CD14-positive monocyte (primary cell): ENCODE data around the gene ACYP2. TPM values are rescaled to one million over a fixed set of nuclear protein-coding genes. Genes with fewer than 3 reads are reported as not detected.

Source experiments
- DNase-seq, 3 donors: peaks; one replicate each; pipeline ENCODE4 v3.0.0-alpha.2; 2011 to 2022
- H2AFZ ChIP-seq: 2 replicates; pipeline ENCODE4 v1.6.0; 2012; ENCODE audit warnings: mild to moderate bottlenecking, low read depth, low read length, inconsistent platforms; ENCODE audit not compliant: insufficient read depth, poor library complexity, severe bottlenecking
- H3K27ac ChIP-seq, 2 donors: 1 replicate in 1 of 2; 2 replicates in 1 of 2; pipeline ENCODE4 v1.5.1; 2012 to 2013; ENCODE audit warnings: low read length in 2 of 2, control low read depth in 1 of 2, inconsistent platforms in 1 of 2, low read depth in 1 of 2, mild to moderate bottlenecking in 1 of 2
- H3K27me3 ChIP-seq, 2 donors: one replicate each; pipeline versions ENCODE4 v1.6.0 to v1.6.1; 2011 to 2013; ENCODE audit warnings: low read length in 2 of 2; ENCODE audit not compliant: control insufficient read depth in 2 of 2, insufficient read depth in 2 of 2
- H3K36me3 ChIP-seq, 2 donors: replicated peaks in 1 of 2; 1 replicate in 1 of 2; 2 replicates in 1 of 2; pipeline versions ENCODE4 v1.5.1 to v1.6.1; 2012 to 2013; ENCODE audit warnings: low read length in 2 of 2, control low read depth in 1 of 2, inconsistent platforms in 1 of 2, mild to moderate bottlenecking in 1 of 2; ENCODE audit not compliant: insufficient read depth in 2 of 2, control insufficient read depth in 1 of 2
- H3K4me1 ChIP-seq, 2 donors: 1 replicate in 1 of 2; 2 replicates in 1 of 2; pipeline versions ENCODE4 v1.5.1 to v1.6.1; 2012 to 2013; ENCODE audit warnings: low read length in 2 of 2, control low read depth in 1 of 2, inconsistent platforms in 1 of 2, mild to moderate bottlenecking in 1 of 2, moderate library complexity in 1 of 2; ENCODE audit not compliant: insufficient read depth in 2 of 2, control insufficient read depth in 1 of 2
- H3K4me2 ChIP-seq: replicated peaks from 2 replicates; pipeline ENCODE3; 2012; ENCODE audit warnings: low read length, moderate library complexity, mild to moderate bottlenecking; ENCODE audit not compliant: poor library complexity, severe bottlenecking; ENCODE audit errors: extremely low read depth
- H3K4me3 ChIP-seq, 3 experiments: fragments of 200-600 bp in 1 of 3; sonication (generic) in 1 of 3; replicated peaks in 1 of 3; 1 replicate in 2 of 3; 2 replicates in 1 of 3; pipeline ENCODE4 v1.5.1; 2011 to 2013; ENCODE audit warnings: low read length in 3 of 3, mild to moderate bottlenecking in 3 of 3, control low read depth in 2 of 3, low read depth in 2 of 3, inconsistent platforms in 1 of 3, moderate library complexity in 1 of 3
- H3K79me2 ChIP-seq: 2 replicates; pipeline ENCODE4 v1.6.0; 2012; ENCODE audit warnings: mild to moderate bottlenecking, control low read depth, inconsistent platforms, low read length, moderate library complexity; ENCODE audit not compliant: insufficient read depth
- H3K9ac ChIP-seq: 2 replicates; pipeline ENCODE4 v1.6.0; 2017; ENCODE audit warnings: low read length, mild to moderate bottlenecking; ENCODE audit not compliant: insufficient read depth, poor library complexity, severe bottlenecking
- H3K9me3 ChIP-seq, 2 donors: replicated peaks in 1 of 2; 1 replicate in 1 of 2; 2 replicates in 1 of 2; pipeline versions ENCODE4 v1.5.1 to v1.6.1; 2012 to 2013; ENCODE audit warnings: low read length in 2 of 2, control low read depth in 1 of 2; ENCODE audit not compliant: control insufficient read depth in 1 of 2, insufficient read depth in 1 of 2
- H4K20me1 ChIP-seq: 2 replicates; pipeline ENCODE4 v1.6.0; 2012; ENCODE audit warnings: mild to moderate bottlenecking, low read length, control low read depth, moderate library complexity; ENCODE audit not compliant: insufficient read depth
- H3K27ac Mint-ChIP-seq, 7 donors: one replicate each; pipeline ENCODE4 v1.8.0; 2020; ENCODE audit warnings: mild to moderate bottlenecking in 7 of 7, mixed read lengths in 7 of 7, moderate library complexity in 6 of 7, inconsistent platforms in 2 of 7
- H3K27me3 Mint-ChIP-seq, 3 donors: one replicate each; pipeline ENCODE4 v1.8.0; 2021 to 2022; ENCODE audit warnings: low read depth in 3 of 3, mild to moderate bottlenecking in 3 of 3, mixed read lengths in 3 of 3, moderate library complexity in 3 of 3, inconsistent platforms in 1 of 3
- H3K36me3 Mint-ChIP-seq, 2 donors: one replicate each; pipeline ENCODE4 v1.8.0; 2020; ENCODE audit warnings: mixed read lengths in 2 of 2, inconsistent platforms in 1 of 2, mild to moderate bottlenecking in 1 of 2
- H3K4me1 Mint-ChIP-seq: one replicate; pipeline ENCODE4 v1.8.0; 2020; ENCODE audit warnings: mild to moderate bottlenecking, mixed read lengths
- H3K4me3 Mint-ChIP-seq, 2 donors: one replicate each; pipeline ENCODE4 v1.8.0; 2020; ENCODE audit warnings: mild to moderate bottlenecking in 2 of 2, mixed read lengths in 2 of 2, moderate library complexity in 1 of 2
- H3K9me3 Mint-ChIP-seq, 7 donors: one replicate each; pipeline ENCODE4 v1.8.0; 2020 to 2022; ENCODE audit warnings: mixed read lengths in 7 of 7, mild to moderate bottlenecking in 6 of 7, moderate library complexity in 6 of 7, inconsistent platforms in 2 of 7
- CTCF ChIP-seq: fragments of 200-600 bp; IDR thresholded peaks from one replicate; pipeline ENCODE4 v1.8.0; 2022; ENCODE audit warnings: antibody characterized with exemption, mild to moderate bottlenecking
- WGBS: methylation state at CpG from one replicate; pipeline ENCODE4 v1.1.5; 2013; ENCODE audit warnings: missing lambda C conversion rate; ENCODE audit not compliant: insufficient coverage; 5-methylcytosine and 5-hydroxymethylcytosine counted together
- intact Hi-C, 2 donors: fragments of 100-400 bp; cut with micrococcal nuclease; formaldehyde crosslinking; loops; one replicate each; pipeline versions ENCODE4 v1.15.0 to v1.15.1; 2023
- polyA plus RNA-seq, 3 donors: library from polyadenylated mRNA; depleted of rRNA in 1 of 3; unstranded in 2 of 3; stranded (reverse) in 1 of 3; fragments of 300-500 nt in 2 of 3; fragments of >200 nt in 1 of 3; fragmentation: Illumina TruSeq in 2 of 3; gene quantifications; 1 replicate in 2 of 3; 2 replicates in 1 of 3; pipeline ENCODE4 v1.2.3, GENCODE V29; 2012 to 2021

The ACYP2 gene
- polyA plus RNA-seq, 3 donors, result 6.2 to 10.8 (median 10.3) TPM

- Mint-ChIP-seq H3K4me3 (no peak overlapping the region), H3K27me3 (no peaks in the 10 kb centered on the region), H3K9me3 (peaks cover 4 to 14% (median 8%) of the 10 kb centered on the region in 7 donors), H3K4me1 (no peaks in the 10 kb centered on the region), H3K36me3 (no peaks in the 10 kb centered on the region), H3K27ac (no peak overlapping the region)
- TF ChIP-seq CTCF, result no peak
- H3K4me1 ChIP-seq, result no peaks in the 10 kb centered on the region
- no peak overlapping the region for H3K4me2 ChIP-seq
- no CpG with 5 or more reads among the region's 5 CpGs for WGBS
- H2AFZ ChIP-seq, result no peak overlapping the region
- H3K4me3 ChIP-seq, result no peak overlapping the region
- no peaks in the 10 kb centered on the region for H3K79me2 ChIP-seq
- H3K27me3 ChIP-seq, result no peaks in the 10 kb centered on the region
- H3K36me3 ChIP-seq, result no peaks in the 10 kb centered on the region
- intact Hi-C loops, result no loop called here
- no peak for DNase-seq
- H3K9ac ChIP-seq, result no peak overlapping the region
- no peaks in the 10 kb centered on the region for H3K9me3 ChIP-seq
- no peak overlapping the region for H3K27ac ChIP-seq
- H4K20me1 ChIP-seq, result no peaks in the 10 kb centered on the region
Observed at GRCh38 chr2:54240515-54241469, 125.4 kb downstream of the ACYP2 start.

GRCh38 chr2:54247115-54247514 is 131.7 kb downstream of the ACYP2 start:
- Histone ChIP-seq H3K27me3 (no peaks in the 10 kb centered on the region), H3K4me3 (no peak overlapping the region), H2AFZ (no peak overlapping the region), H3K9ac (no peak overlapping the region), H3K9me3 (no peaks in the 10 kb centered on the region), H3K36me3 (no peaks in the 10 kb centered on the region), H3K79me2 (no peaks in the 10 kb centered on the region), H4K20me1 (no peaks in the 10 kb centered on the region), H3K4me2 (no peak overlapping the region), H3K4me1 (no peaks in the 10 kb centered on the region), H3K27ac (no peak overlapping the region)
- peaks cover 0 to 6% (median 2%) of the 10 kb centered on the region in 7 donors for H3K9me3 Mint-ChIP-seq
- intact Hi-C loops, result no loop called here
- no peak for TF ChIP-seq CTCF
- H3K27me3 Mint-ChIP-seq, result peaks cover 0 to 1% (median 0%) of the 10 kb centered on the region in 3 donors
- H3K4me3 Mint-ChIP-seq, result no peak overlapping the region
- 86% methylated on average over 1 of the region's 1 CpG for WGBS
- no peak overlapping the region for H3K27ac Mint-ChIP-seq
- no peaks in the 10 kb centered on the region for H3K4me1 Mint-ChIP-seq
- H3K36me3 Mint-ChIP-seq, result no peaks in the 10 kb centered on the region
- DNase-seq, result no peak
